HG03342 (cell line): Measurements from ENCODE around the gene MYO18B.
"Not testable (repeated sequence)": the region's sequence is repeated elsewhere in the genome, so short reads cannot be mapped to it uniquely, and the experiment has no call there.

ENCODE experiments used
- ATAC-seq: cut with Tn5 transposase; IDR thresholded peaks from one replicate; pipeline ENCODE4 v1.9.1; 2021; ENCODE audit warnings: mild to moderate bottlenecking, moderate library complexity; ENCODE audit not compliant: unreplicated experiment

Gene MYO18B

DNA sequence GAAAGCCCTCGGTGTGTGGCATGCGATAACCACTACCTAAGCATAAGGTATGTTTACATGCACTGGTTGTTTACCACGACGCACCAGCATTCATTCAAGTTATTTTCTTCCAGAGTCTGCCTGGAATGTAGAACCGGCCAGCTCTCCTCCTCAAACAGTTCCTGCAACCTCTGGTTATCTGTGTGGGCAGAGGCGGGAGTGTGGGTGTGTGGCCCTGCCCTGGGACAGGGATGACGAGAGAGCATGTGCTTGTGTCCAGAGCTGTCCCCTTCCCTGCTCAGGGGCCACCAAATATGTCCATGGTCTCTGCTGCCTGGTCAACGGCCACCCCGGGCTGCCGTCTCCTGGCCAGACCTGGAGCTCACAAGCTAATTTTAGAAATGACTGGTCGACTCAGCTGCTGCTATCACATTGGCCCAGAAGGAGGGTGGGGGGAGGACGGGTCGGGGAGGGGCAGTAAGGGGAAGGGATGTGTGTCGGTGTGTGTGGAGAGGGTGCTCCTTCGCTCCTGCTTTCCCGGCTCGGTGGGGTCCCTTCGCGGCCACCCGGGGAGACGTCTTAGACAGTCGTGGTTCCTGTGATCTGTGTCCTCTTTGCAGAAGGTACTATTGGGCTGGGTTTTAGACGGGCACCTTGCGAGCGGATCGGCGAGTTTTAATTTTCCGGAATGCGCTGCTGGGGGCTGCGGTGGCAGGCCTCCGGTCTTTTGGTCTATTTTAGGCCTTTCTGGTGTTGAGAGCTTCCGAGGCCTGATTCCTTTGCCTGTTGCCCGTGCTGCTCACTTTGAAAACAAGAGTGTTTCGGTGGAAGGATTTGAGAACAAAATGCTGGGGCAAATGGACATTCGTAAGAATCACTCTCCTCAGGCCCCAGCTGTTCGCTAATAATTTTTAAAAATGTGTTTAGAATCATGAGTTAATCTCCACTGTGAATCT is at the start of gene MYO18B:
Gene MYO18B, plus strand, starts transcription at position 497 of the 935 bp plus-strand sequence. CDS start 18,905 bp downstream, outside the sequence.
- no peak for ATAC-seq

DNA sequence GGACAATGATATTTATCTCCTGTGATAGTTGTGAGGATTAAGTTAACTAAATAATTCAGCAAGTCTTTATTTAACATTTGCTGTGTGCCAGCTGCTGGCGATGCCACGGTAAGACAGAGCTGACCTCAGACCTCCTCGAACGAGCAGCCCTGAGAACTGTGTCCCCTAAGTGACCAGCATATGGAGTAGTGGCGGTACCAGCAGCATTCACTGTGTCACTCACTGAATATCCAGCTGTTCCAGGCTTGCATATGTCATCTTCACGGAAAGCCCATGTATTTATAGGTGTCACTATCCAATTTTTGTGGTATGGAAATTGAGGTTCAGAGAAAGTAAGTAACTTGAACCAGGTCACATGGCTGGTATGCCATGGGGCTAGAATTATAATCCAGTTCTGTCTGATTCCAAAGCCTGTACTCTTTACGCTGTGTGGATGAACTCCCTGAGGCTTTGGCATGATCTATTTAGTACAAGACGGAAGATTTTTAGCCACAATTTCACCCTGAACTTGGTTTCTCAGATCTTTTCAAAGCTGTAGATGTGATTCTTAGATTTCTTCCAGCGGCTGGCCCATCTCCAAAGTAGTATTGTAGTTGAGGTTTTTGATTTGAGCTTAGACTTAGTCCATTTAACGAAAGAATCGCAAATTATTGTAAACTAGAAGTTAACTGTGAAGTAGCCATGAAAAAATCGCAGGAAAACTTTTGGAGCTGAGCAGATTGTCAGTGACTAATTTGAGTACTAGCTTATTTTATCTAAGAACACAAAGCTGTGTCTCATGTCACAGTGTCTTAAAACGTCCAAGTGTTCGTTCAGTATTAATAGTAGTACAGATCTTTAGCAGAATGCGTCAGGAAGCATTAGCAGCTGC is 49.4 kb upstream of the MYO18B start:
- ATAC-seq, result no peak

DNA sequence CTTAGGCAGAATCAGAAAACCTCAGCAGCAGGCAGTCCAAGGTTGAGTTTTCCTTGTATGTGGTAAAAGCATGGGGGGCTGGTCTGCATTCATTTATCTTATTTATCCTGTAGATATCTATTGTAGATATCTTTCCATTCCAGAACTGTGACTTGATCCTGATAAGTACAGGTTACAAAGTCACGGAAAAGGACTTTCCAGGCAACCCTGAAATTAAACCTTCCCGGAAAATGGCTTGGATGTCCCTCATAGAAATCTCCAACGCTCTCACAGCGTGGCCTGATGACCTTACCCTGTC is 48.8 kb upstream of the MYO18B start:
- ATAC-seq, result no peak

GRCh38 chr22:25694196-25694907 is 47.6 kb upstream of the MYO18B start:
- ATAC-seq, result no peak

GRCh38 chr22:25695146-25695545 is 46.8 kb upstream of the MYO18B start:
- no peak for ATAC-seq

DNA sequence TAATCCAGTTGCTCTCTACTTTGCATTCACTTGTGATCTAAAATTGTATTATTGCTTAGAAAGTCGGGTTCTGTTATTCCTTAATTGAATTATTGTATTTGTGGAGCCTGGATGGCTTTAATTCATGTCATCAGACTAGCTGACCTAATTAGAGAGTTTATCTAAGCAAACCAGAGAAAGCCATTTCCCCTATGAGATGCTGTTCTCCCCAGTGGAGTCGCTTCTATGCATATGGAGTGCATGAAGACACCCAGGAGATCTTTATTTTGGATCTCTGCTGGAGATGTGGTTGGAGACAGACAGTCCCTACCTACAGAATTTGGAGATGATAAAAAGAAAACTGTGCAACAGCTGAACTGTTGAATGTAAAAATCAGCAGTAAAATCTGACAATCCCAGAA is 45.2 kb upstream of the MYO18B start:
- ATAC-seq, result no peak

- no peak for ATAC-seq
Observed at GRCh38 chr22:25697181-25697664, 44.8 kb upstream of the MYO18B start.

DNA sequence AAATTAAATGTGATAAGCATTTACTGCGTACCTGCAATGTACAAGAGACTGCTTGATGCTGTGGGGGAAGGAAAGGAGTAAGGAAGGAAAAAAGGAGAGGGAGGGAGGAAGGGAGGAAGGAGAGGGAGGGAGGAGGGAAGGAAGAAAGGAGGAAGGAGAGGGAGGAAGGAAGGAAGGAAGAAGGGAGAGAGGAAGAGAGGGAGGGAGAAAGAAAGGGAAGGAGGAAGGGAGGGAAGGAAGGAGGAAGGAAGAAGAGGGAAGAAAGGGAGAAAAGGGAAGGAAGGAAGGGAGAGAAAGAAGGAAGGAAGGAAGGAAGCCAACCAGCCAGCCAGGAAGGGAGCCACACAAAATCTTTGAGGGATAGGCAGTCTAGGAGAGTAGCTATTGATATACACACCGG is 44.0 kb upstream of the MYO18B start:
- no peak for ATAC-seq

GRCh38 chr22:25698461-25698860 is 43.5 kb upstream of the MYO18B start:
- no peak for ATAC-seq

- no peak for ATAC-seq
Observed at GRCh38 chr22:25698978-25699377, 43.0 kb upstream of the MYO18B start.

- no peak for ATAC-seq
Observed at GRCh38 chr22:25701056-25701780, 40.8 kb upstream of the MYO18B start.

DNA sequence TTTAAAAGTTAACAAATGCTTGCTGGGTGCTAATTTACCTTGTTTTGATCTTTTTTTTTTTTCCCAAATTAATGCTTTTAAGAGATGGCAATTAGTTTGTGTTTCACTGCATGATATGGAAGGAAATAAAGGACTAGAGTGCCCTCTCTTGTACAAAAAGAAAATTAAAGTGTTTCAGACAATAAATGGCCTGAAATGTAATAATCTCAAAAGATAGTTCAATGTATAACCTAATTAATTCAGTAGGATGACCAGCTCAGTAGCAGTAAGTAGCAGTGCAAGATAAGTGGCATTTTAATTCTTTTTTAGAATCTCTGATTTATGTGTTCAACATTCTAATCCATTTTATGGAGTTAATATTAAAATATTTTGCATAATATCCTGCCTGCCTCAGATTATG is 39.9 kb upstream of the MYO18B start:
- ATAC-seq, result no peak

DNA sequence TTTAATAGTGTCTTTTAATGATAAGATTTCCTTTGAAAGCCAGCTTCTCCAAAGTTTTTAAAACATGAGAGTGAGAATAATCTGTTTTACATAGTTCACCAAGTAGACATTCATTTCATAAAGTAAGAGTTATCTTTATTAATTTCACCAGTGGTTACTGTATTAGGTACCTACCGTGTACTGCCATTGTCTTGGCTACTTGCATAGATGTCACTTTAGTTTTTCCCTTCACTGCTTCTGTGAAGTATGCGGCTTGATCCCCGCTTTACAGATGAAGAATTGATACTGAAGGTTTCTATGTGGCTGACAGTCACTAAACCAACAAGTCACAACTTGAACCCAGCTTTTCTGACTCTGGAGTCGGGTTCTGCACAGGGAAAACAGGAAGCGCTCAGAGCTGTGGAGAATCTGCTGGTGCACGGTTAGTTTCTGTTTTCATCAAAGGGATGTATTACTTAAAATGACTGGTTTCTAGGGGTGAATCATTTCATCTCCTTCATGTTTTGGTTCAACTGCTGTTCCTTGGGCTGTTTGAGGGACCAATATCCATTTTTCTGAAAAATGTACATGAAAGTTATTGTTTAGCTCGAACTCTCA is 39.3 kb upstream of the MYO18B start:
- ATAC-seq, result no peak

DNA sequence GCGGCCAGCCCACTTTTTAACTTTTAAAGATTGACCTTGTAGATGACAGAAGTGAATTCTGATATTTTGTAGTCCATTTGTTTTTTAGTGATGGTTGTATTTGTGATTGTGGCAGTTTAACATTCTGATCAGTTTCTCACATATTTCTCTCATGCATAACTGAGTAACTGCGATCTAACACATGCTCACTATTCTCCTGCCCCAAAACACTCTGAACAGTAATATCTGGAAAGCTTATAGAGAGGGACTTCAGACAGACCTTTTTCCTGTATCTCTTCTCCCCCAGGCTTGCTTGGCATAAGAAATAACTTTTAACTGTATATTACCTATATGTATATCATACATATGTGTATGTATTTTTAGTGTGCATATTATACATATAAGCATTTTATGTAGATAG is 37.3 kb upstream of the MYO18B start:
- no peak for ATAC-seq

DNA sequence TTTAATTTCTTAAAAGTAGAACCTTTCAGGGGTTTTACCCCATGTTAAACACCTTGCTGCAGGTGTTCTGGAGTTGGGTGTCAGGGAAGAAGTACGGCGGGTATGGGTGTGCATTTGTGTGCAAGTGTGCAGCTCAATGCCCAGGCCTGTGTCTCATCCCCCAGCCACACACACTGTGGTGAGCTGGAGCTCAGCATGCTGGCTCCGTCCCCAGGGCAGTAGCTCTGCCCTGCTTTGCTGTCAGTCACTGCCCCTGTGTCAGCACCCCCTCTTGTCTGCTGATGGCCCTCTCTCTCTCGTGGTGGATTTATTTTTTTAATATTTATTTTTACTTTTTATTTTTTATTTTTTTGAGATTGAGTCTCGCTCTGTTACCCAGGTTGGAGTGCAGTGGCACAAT is 35.8 kb upstream of the MYO18B start:
- ATAC-seq, result no peak

DNA sequence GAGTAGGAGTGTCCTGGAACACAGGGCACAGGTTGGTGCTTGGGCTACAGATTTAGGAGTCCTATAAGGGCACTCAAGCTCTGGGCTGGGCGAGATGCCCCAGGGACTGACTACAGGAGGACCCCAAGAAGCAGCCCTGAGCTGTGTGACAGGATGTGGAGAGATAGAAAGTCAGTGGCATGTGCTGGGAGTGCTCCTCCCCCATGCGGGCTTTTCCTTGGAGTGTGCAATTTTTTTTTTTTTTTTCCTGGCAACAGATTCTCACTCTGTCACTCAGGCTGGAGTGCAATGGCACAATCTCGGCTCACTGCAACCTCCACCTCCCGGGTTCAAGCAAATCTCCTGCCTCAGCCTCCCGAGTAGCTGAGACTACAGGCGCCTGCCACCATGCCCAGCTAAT is 33.6 kb upstream of the MYO18B start:
- not testable (repeated sequence) for ATAC-seq

DNA sequence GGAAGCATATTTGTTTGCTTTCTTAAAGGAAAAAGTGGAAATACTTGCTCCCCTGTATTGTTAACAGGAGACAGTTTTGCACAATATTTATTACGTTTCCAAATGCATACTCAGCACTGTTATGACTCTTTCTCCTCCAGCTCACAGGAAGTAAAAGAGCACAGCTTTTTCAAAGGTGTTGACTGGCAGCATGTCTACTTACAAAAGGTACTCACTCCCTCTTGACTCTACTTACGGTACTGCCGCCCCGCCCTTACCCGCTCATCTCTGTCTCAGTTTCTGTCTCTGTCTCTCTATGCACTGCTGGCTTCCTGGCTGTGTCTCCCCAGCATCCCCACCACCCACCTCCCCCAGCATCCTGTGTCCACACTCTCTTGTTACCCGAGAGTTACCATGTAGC is 32.2 kb upstream of the MYO18B start:
- no peak for ATAC-seq

GRCh38 chr22:25710501-25710900 is 31.5 kb upstream of the MYO18B start:
- no peak for ATAC-seq

DNA sequence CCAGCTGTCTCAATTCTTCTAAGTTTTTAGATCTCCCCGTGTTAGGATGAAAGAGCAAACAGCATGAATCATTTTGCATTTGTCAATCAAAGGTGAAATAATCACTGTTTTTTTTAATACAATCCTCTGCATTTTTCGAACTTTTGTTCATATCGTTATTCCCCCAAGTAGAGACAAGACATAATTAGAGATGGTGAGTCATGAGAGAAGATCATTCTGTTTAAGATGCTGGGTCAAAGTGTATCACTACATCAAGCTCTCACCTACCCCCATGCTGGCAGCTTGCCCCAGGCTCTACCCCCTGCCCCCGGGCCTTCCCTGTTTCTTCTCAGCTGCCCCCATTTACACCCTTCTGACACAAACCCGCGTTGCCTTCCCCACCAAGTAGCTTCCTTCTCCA is 30.5 kb upstream of the MYO18B start:
- no peak for ATAC-seq
